ENCODE measurements around the gene DOCK1. TPM values are rescaled to one million over a fixed set of nuclear protein-coding genes. Genes with fewer than 3 reads are reported as not detected.

The DOCK1 gene
- total RNA-seq, 2 donors from 2014 or later = 72.4 to 89.3 TPM

DNA sequence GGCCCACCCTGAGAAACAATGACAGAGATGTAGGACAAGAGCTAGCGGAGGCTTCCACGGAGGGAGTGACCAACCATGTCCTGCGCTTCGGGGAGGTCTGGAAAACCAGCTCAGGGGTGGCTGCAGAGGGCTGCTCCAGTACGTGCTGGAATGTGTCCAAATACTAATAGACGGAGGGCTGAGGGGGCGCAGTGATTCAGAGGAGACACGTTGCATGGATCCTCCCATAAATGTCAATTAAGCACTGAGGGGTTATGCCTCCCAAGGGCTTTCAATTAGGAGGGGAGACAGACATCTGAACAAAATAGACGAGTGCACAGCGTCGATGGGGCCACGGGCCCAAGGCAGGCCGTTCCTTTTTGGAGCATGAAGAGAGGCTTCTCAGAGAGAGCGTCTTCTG, 592.9 kb downstream of the DOCK1 start:
- WGBS, 2 experiments (ENCODE audit: insufficient coverage in 1 of 2, insufficient read length in 1 of 2) = 91 to 94% methylated on average over 14 of the region's 14 CpGs
- H3K27ac Mint-ChIP-seq = no peak overlapping the region

DNA sequence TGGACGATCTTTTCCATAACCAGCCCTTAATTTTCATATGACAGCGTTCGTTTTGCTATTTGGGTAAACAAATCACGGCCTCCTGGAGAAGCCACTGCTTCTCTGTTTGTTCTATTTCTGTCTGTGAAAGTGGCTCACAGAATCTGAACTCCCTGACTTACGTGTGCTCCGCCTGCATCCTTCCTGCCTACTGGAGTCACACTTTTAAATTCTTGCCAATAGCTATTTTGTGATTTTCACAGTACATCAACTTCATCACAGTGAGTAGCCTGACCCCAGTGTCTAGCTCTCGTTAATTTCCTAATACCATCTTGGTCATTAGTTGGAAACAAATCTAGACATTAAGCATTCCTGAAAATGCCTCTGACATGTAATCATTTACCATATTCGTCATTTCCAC, 594.9 kb downstream of the DOCK1 start:
- no peaks in the 10 kb centered on the region for H3K27me3 ChIP-seq (ENCODE audit: control insufficient read depth, insufficient read depth, low read length, poor library complexity, severe bottlenecking)
- no peaks in the 10 kb centered on the region for H3K36me3 Mint-ChIP-seq (ENCODE audit: low read depth)
- WGBS, 2 experiments (ENCODE audit: insufficient coverage in 1 of 2, insufficient read length in 1 of 2) = 90 to 92% methylated on average over 8 of the region's 8 CpGs
- no peak overlapping the region for H3K4me3 Mint-ChIP-seq
- no peak overlapping the region for H3K9ac ChIP-seq (ENCODE audit: extremely low read depth, low read length, poor library complexity, severe bottlenecking)
- no peak for DNase-seq
- H3K36me3 ChIP-seq (ENCODE audit: control insufficient read depth, insufficient read depth, low read length) = no peaks in the 10 kb centered on the region
- H3K4me3 ChIP-seq (ENCODE audit: low read length) = no peak overlapping the region
- H3K27ac Mint-ChIP-seq = no peak overlapping the region
- H3K27me3 Mint-ChIP-seq (ENCODE audit: insufficient read depth) = no peaks in the 10 kb centered on the region
- no peaks in the 10 kb centered on the region for H3K9me3 ChIP-seq (ENCODE audit: control insufficient read depth, low read length)
- H3K9me3 Mint-ChIP-seq = no peaks in the 10 kb centered on the region
- no peaks in the 10 kb centered on the region for H3K4me1 ChIP-seq (ENCODE audit: control insufficient read depth, insufficient read depth, low read length)
- TF ChIP-seq, protein P1, sequence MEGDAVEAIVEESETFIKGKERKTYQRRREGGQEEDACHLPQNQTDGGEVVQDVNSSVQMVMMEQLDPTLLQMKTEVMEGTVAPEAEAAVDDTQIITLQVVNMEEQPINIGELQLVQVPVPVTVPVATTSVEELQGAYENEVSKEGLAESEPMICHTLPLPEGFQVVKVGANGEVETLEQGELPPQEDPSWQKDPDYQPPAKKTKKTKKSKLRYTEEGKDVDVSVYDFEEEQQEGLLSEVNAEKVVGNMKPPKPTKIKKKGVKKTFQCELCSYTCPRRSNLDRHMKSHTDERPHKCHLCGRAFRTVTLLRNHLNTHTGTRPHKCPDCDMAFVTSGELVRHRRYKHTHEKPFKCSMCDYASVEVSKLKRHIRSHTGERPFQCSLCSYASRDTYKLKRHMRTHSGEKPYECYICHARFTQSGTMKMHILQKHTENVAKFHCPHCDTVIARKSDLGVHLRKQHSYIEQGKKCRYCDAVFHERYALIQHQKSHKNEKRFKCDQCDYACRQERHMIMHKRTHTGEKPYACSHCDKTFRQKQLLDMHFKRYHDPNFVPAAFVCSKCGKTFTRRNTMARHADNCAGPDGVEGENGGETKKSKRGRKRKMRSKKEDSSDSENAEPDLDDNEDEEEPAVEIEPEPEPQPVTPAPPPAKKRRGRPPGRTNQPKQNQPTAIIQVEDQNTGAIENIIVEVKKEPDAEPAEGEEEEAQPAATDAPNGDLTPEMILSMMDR (conservative IDR thresholded peaks at IDR 0.05) = no peak
- no peaks in the 10 kb centered on the region for H3K4me1 Mint-ChIP-seq
- no peak overlapping the region for H3K27ac ChIP-seq (ENCODE audit: low read depth, low read length)

More for the DNA sequence above, 592.9 kb downstream of the DOCK1 start:
- H3K36me3 Mint-ChIP-seq (ENCODE audit: low read depth) = no peaks in the 10 kb centered on the region
- no peaks in the 10 kb centered on the region for H3K9me3 Mint-ChIP-seq
- no peaks in the 10 kb centered on the region for H3K36me3 ChIP-seq (ENCODE audit: control insufficient read depth, insufficient read depth, low read length)
- H3K9me3 ChIP-seq (ENCODE audit: control insufficient read depth, low read length) = no peaks in the 10 kb centered on the region
- H3K9ac ChIP-seq (ENCODE audit: extremely low read depth, low read length, poor library complexity, severe bottlenecking) = no peak overlapping the region
- H3K27me3 ChIP-seq (ENCODE audit: control insufficient read depth, insufficient read depth, low read length, poor library complexity, severe bottlenecking) = no peaks in the 10 kb centered on the region
- DNase-seq = no peak
- no peaks in the 10 kb centered on the region for H3K27me3 Mint-ChIP-seq (ENCODE audit: insufficient read depth)
- H3K4me1 ChIP-seq (ENCODE audit: control insufficient read depth, insufficient read depth, low read length) = no peaks in the 10 kb centered on the region
- H3K4me3 Mint-ChIP-seq = no peak overlapping the region
- H3K27ac ChIP-seq (ENCODE audit: low read depth, low read length) = no peak overlapping the region
- H3K4me3 ChIP-seq (ENCODE audit: low read length) = no peak overlapping the region
- TF ChIP-seq, protein P1 (conservative IDR thresholded peaks at IDR 0.05) = no peak
- H3K4me1 Mint-ChIP-seq = no peaks in the 10 kb centered on the region

Other genes with a start within 250 kb of the DOCK1 start
- under 1 TPM in 1 of 2 donors, not detected in 1; 0.33 TPM for gene C10orf90, start 234.7 kb upstream of the DOCK1 start, total RNA-seq

All from endodermal cell (in vitro differentiated cells).